H1 (cell line): ENCODE measurements around the gene PRSS3. TPM values are rescaled to one million over a fixed set of nuclear protein-coding genes. Genes with fewer than 3 reads are reported as not detected.

Source experiments
- BRCA1 ChIP-seq: IDR thresholded peaks from 2 replicates; pipeline ENCODE4 v1.6.1; 2012; ENCODE audit warnings: low read depth, low read length, improper control_type of control experiment
- CHD2 ChIP-seq: IDR thresholded peaks from 2 replicates; pipeline ENCODE4 v1.6.1; 2012; ENCODE audit warnings: low read length, improper control_type of control experiment
- CHD7 ChIP-seq: fragments of 300-600 bp; sonication (generic); IDR thresholded peaks from 2 replicates; pipeline ENCODE4 v1.7.1; 2012; ENCODE audit warnings: low read length, moderate library complexity, mild to moderate bottlenecking, inconsistent platforms; ENCODE audit not compliant: insufficient replicate concordance
- GABPA ChIP-seq: IDR thresholded peaks from 2 replicates; pipeline ENCODE4 v1.6.1; 2011; ENCODE audit warnings: mild to moderate bottlenecking, low read length, moderate library complexity, borderline replicate concordance; ENCODE audit not compliant: insufficient read depth
- GTF2F1 ChIP-seq: IDR thresholded peaks from 2 replicates; pipeline ENCODE4 v1.6.1; 2012; ENCODE audit warnings: low read depth, low read length, improper control_type of control experiment, borderline replicate concordance
- NRF1 ChIP-seq: IDR thresholded peaks from 2 replicates; pipeline ENCODE4 v1.6.1; 2011; ENCODE audit warnings: mild to moderate bottlenecking, low read depth, low read length, improper control_type of control experiment
- POLR2AphosphoS5 ChIP-seq: IDR thresholded peaks from 2 replicates; pipeline ENCODE4 v1.6.1; 2011; ENCODE audit warnings: low read depth, low read length
- RFX5 ChIP-seq: IDR thresholded peaks from 2 replicates; pipeline ENCODE4 v1.6.1; 2011; ENCODE audit warnings: low read depth, low read length, improper control_type of control experiment, borderline replicate concordance
- SP4 ChIP-seq: IDR thresholded peaks from 2 replicates; pipeline ENCODE4 v1.6.1; 2012; ENCODE audit warnings: low read length, inconsistent platforms
- TCF12 ChIP-seq: IDR thresholded peaks from 2 replicates; pipeline ENCODE4 v1.6.1; 2011; ENCODE audit warnings: low read depth, mild to moderate bottlenecking, low read length
- TEAD4 ChIP-seq: IDR thresholded peaks from 2 replicates; pipeline ENCODE4 v1.6.1; 2012; ENCODE audit warnings: low read depth, low read length, inconsistent platforms, mixed read lengths
- USF2 ChIP-seq: IDR thresholded peaks from 2 replicates; pipeline ENCODE4 v1.6.1; 2011; ENCODE audit warnings: low read length, improper control_type of control experiment
- polyA plus RNA-seq, 7 experiments: library from polyadenylated mRNA; depleted of rRNA in 3 of 7; stranded (reverse) in 5 of 7; unstranded in 2 of 7; fragments of >200 nt in 5 of 7; fragments of 200-250 nt in 2 of 7; gene quantifications; 1 replicate in 5 of 7; 2 replicates in 1 of 7; 4 replicates in 1 of 7; pipeline versions ENCODE4 v1.2.1 to v1.2.3, GENCODE V29; 2011 to 2013; ENCODE audit warnings: missing spikeins in 2 of 7, mixed read lengths in 2 of 7
- total RNA-seq: library from RNA; stranded (reverse); fragmentation: NEBNext Ultra II Directional; extraction: Animal tissue kit (Norgen Biotek cat#: 25700); gene quantifications from 2 replicates; pipeline ENCODE4 v1.2.1, GENCODE V29; 2021

PRSS3 gene
- total and polyA plus RNA-seq, 2 of the 8 experiments (the other 6 are each of a cell fraction or from before 2014, with no cell fraction given) = 0.12 TPM; not detected in 1

- TF ChIP-seq CHD7 = no peak
- no peak for TF ChIP-seq GABPA
- TF ChIP-seq BRCA1 = no peak
- no peak for TF ChIP-seq CHD2
- no peak for TF ChIP-seq TCF12
- no peak for TF ChIP-seq USF2
- no peak for TF ChIP-seq RFX5
- no peak for TF ChIP-seq TEAD4
- no peak for TF ChIP-seq POLR2AphosphoS5
- no peak for TF ChIP-seq SP4
- no peak for TF ChIP-seq GTF2F1
- no peak for TF ChIP-seq NRF1
These were observed 13.6 kb upstream of the PRSS3 start (continued) for GRCh38 chr9:33781736-33782135.
